Coronary artery (tissue), 2 donors: ENCODE measurements around the gene TSSK2.

ENCODE experiments used
- DNase-seq: peaks from one replicate; pipeline ENCODE4 v3.0.0-alpha.2; 2017; ENCODE audit warnings: low spot score
- H3K27ac ChIP-seq, 2 donors: fragments of 200-600 bp; sonication (generic); one replicate each; pipeline ENCODE4 v1.5.1; 2016 to 2019
- H3K4me3 ChIP-seq: fragments of 200-600 bp; sonication (generic); 2 replicates; pipeline ENCODE4 v1.5.1; 2016; ENCODE audit warnings: mild to moderate bottlenecking, moderate library complexity
- TF ChIP-seq, protein P1 (sequence below): fragments of 200-600 bp; sonication (generic); IDR thresholded peaks from one replicate; pipeline ENCODE4 v1.5.1; 2019; ENCODE audit warnings: antibody characterized with exemption

The TSSK2 gene

DNA sequence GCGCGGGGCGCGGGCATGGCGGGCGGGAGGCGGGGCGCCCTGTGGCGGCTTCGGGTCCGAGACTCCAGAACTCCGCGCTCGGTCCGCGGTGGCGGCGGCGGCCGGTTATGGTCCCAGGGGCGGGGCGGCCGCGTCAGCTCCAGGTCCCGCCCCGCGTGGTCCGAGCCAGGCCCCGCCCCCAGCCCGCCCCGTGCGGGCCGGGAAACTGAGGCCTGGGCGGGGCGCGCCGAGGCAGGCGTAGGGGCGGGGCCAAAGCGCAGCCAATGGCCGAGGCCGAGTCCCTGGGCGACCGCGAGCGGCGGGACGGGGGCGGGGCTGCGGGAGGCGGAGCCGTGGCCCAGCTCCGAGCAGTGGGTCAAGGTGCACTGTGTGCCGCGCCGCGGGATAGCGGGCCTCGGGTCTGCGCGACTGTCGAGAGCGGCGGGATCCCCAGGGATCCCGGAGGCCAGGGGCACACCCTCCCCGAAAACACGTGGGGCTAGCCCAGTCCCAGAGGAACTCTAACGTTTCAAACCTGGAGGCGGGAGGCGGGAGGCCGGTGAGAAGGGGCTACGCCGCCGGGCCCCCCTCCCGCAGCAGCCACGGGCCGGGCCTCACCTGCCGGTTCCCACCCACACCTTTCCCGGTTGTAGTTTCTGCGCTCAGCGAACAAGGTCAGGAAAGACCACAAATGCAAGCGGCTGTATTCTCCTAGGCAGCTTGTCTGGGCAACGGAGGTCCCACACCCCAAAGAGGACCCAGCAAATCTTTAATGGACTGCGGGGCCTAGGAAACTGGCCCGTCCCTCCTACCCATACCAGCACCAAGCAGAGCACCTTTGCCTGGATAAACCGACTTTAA is 47.8 kb downstream of the TSSK2 start, which contains the start of gene SLC25A1:
Gene SLC25A1, minus strand, starts transcription at position 80 of the 840 bp plus-strand sequence. Its CDS starts 63 bp downstream, at position 17.
- peak within 1 kb of the TSS; percentile 74 to 99 for H3K27ac ChIP-seq

GRCh38 chr22:19179497-19180048 is 48.5 kb downstream of the TSSK2 start:
- peak overlapping the region; percentile 99 for H3K4me3 ChIP-seq
- H3K27ac ChIP-seq: peak overlapping the region in 1 of 2 donors; percentile 99
- TF ChIP-seq, protein P1, sequence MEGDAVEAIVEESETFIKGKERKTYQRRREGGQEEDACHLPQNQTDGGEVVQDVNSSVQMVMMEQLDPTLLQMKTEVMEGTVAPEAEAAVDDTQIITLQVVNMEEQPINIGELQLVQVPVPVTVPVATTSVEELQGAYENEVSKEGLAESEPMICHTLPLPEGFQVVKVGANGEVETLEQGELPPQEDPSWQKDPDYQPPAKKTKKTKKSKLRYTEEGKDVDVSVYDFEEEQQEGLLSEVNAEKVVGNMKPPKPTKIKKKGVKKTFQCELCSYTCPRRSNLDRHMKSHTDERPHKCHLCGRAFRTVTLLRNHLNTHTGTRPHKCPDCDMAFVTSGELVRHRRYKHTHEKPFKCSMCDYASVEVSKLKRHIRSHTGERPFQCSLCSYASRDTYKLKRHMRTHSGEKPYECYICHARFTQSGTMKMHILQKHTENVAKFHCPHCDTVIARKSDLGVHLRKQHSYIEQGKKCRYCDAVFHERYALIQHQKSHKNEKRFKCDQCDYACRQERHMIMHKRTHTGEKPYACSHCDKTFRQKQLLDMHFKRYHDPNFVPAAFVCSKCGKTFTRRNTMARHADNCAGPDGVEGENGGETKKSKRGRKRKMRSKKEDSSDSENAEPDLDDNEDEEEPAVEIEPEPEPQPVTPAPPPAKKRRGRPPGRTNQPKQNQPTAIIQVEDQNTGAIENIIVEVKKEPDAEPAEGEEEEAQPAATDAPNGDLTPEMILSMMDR: peak; percentile 51
- peak; percentile 77 for DNase-seq

More for the DNA sequence above, 47.8 kb downstream of the TSSK2 start, which contains the start of gene SLC25A1:
- H3K4me3 ChIP-seq: peak within 1 kb of the TSS; percentile 99
- DNase-seq: peak; percentile 94
- TF ChIP-seq, protein P1: no peak

DNA sequence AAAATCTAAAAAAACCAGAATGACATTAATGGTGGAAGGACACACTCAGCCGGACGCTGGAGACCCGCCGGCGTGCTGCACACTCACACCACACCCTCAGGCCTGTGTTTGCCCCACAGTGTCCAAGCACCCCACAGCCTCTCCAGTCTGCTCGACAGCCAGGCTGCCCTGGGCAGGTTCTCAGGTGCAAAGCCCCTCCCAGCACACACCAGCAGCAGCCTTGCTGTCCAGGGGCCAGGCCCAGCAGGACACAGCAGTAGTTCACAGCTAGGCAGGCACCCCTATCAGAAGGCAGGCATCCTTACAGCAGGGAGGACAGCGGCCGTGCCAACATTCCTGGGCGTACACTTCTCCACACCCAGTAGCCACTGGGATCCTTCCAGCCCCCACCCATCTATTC is 49.1 kb downstream of the TSSK2 start:
- Histone ChIP-seq H3K27ac (no peak overlapping the region), H3K4me3 (no peak overlapping the region)
- DNase-seq: no peak
- TF ChIP-seq, protein P1: no peak

GRCh38 chr22:19180740-19181410 is 49.8 kb downstream of the TSSK2 start:
- DNase-seq: no peak
- Histone ChIP-seq H3K27ac (no peak overlapping the region), H3K4me3 (no peak overlapping the region)
- TF ChIP-seq, protein P1: no peak

DNA sequence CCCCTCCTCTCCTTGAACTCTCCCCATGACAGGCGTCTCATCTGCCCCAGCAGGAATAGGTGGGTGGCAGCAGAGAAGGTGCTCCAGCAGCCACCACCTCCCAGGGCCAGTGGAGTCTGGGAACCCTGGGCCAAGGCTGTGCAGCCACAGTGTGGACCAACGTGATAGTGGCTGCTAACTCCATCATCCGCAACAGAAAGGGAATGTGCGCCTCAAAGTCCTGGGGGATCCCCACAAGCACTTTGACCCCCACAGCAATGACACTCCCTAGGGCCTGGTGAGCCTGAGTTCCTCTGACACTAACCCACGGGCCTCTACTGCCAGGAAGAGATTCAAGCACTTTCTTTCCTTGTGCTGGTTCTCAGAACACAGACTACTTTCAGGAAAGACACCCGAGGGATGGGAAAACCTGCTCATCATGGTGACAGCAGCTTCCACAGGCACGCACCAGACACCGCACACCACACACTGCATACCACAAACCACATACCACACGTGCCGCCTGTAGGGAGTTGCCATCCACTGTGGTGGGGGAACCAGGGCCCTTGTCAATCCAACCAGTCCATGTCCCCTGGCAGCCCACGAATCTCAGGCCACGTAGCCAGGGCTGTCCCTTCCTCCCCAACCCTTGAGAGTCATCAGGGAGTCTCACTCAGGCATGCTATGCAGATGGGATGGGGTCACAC is 50.8 kb downstream of the TSSK2 start:
- TF ChIP-seq, protein P1: no peak
- no peak for DNase-seq
- no peak overlapping the region for H3K27ac ChIP-seq
- no peak overlapping the region for H3K4me3 ChIP-seq
